SH-SY5Y (cell line): ENCODE measurements around the gene TXNRD1.

ENCODE experiments used
- GATA2 ChIP-seq: IDR thresholded peaks from 2 replicates; pipeline ENCODE4 v1.6.1; 2011; ENCODE audit warnings: mild to moderate bottlenecking, low read depth, low read length
- GATA3 ChIP-seq: IDR thresholded peaks from 2 replicates; pipeline ENCODE4 v1.6.1; 2011; ENCODE audit warnings: low read depth, mild to moderate bottlenecking, low read length, moderate library complexity

Gene TXNRD1

DNA sequence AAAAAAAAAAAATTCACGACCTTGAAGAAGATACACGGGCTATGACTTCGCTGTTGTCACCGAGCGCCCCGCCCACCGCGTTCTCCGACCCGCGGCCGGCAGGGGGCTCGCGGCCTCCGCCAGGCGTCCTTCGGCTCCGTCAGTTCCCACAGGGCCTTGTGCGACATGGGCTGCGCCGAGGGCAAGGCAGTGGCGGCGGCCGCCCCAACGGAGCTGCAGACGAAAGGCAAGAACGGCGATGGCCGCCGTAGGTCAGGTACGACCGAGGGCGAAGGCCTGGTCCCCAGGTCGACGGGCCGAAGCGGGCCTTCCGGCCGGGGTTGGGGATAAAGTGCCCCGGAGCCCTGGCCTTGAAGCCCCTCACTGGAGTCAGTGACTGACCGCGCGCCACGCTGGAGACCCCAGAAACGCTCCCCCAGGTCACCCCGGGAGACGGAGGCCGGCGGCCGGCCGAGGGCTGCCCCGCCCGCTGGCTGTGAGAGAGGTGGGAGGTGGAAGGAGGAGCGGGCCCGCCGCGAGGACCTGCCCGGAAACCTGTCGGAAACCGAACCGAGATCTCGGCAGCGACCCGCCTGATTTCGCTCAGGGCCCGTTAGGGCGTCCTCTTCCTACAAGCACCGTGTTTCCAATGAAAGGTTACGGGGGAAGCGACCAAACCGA, at the start of gene TXNRD1:
TXNRD1 (plus strand) TSS at position 142 of the 660 bp plus-strand sequence; CDS start at position 166, 24 bp downstream.
- TF ChIP-seq GATA3 (no peak), GATA2 (no peak)

DNA sequence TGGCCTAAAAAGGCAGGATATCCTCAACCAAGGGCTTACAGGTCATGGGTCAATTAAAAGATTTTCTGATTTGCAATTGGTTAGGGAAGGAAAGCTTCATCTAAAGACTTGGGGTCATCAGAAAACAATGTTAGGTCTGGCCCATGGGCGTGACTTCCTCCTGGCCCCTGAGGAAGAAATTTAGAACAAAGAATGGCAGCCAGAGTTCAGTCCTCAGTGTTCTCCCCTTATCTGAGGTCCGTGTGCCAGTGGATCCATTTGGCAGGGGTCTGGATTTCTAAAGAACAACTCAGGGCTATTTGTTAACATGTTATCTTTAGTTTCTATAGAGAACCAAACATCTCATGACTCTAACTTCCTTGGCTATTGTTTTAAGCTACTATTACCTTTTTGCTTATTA, 49.8 kb upstream of the TXNRD1 start:
- TF ChIP-seq GATA2 (no peak), GATA3 (no peak)

DNA sequence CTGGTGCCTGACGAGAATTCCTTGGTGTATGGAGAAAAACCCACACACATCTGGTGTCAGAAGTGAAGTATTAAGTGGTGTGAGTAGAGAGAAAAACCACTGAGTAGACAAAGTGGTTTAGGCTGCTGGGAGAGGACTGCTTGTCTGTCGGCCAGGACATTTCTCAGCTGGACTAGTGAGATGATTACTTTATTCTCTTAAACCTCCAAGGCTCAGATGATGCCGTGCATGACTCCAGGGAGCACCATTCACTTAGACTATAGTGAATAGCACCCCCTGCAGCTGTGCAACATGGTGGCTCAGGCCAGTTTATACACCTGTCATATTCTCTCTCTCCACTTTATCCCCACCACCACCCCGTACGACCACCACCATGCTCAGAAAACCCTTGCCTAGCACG, 49.1 kb upstream of the TXNRD1 start:
- TF ChIP-seq GATA3 (no peak), GATA2 (no peak)

DNA sequence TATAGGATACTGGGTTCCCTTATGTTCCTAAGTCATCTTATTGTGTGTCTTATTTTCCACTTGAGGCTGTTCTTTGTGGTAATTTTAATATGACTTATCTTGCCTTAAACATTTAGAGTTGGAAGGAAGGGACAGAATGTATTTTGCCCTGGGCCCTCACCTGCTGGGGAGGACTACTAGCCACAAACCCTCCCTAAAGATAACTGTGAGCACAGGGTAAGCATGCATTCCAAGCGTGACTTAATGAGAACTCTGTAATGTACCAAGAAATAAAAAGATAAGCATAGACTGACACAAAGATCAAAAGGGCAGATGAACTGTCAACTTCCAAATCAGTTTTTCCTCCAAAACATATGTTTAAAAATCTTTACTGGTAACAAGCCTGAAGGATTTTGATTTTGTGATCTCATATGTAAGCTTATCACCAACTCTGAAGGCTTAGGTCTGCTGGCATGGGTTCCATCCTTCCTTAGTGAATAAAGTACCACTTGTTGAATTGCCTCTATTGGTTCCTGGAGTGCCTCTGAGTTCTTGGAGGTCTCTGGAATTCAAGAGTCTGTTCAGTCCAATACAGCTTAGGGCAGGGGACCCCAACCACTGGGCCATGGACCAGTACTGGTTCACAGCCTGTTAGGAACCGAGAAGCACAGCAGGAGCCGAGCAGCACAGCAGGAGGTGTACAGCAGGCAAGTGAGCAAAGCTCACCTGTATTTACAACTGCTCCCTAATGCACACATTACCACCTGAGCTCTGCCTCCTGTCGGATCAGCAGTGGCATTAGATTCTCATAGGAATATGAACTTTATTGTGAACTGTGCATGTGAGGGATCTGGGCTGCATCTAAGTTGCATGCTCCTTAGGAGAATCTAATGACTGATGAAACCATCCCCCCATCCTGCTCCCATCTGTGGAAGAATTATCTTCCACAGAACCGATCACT, 47.8 kb upstream of the TXNRD1 start:
- TF ChIP-seq GATA2 (no peak), GATA3 (no peak)

DNA sequence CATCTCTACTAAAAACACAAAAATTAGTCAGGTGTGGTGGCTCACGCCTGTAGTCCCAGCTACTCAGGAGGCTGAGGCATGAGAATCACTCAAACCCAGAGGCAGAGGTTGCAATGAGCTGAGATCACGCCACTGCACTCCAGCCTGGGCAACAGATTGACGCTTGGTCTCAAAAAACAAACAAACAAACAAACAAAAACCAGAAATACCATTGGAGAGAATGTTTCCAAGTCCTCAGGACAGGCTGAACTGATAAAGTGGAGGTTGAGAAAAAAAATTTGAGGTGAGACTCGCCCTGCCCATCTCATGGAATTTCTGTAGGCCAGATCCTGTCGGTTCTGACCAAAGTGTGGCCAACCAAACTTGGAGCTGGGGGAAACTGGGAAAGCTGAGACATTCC, 47.0 kb upstream of the TXNRD1 start:
- TF ChIP-seq GATA3 (no peak), GATA2 (no peak)

DNA sequence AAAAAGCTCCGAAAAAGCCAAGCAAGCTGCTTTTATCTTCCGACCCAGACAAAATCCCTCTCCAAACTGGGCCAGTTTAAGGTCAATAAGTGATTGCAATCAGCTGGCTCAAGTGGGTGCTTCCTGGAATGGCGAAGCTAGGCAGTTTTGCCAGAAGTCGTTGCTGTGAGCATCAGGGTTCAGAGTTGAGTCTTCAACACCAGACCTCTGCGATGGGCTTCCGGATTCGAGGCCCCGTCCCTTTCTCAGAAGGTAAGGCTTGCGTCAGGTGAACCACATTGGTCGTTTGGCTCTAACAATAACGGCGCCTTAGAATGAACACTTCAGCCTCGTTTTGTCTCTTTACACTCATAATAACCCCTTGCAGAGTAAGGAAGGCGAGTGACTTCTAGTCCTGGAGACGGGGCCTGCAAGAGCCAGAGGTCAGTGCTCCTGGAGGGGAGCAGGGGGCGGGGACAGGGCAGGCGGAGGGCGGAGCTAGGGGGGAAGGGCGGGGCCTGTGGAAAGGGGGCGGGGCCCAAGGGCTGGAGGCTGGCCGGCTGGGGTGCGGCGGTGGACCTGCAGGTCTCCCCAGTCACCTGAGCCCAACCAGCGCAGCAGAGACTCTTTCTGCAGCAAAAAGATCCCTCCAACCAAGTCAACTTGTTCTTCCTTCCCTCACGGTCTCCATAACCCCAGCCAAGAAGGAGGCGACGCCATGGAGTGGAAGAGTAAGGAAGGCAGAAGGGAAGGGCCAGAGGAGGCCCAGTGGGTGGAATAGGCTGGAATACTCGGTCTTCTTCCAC, 43.6 kb upstream of the TXNRD1 start:
- TF ChIP-seq GATA2 (no peak), GATA3 (no peak)

DNA sequence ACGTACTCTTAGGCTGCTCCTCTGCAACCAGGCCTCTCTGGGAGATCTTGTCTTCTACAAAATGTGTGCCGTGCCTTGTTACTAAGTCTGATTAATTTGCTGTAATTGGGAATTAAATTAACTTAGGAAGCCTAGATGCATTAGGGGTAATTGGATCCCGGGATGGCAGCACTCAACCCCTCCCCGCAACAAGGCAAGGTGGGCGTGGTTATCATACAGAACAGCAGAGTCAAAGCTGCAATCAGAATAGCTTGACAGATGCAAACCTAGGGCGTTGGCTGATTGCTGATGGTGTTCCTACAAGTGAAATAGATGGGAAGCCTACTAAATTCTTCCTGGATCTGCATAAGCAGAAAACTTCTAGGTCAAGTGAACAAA, 43.0 kb upstream of the TXNRD1 start:
- TF ChIP-seq GATA2 = no peak

DNA sequence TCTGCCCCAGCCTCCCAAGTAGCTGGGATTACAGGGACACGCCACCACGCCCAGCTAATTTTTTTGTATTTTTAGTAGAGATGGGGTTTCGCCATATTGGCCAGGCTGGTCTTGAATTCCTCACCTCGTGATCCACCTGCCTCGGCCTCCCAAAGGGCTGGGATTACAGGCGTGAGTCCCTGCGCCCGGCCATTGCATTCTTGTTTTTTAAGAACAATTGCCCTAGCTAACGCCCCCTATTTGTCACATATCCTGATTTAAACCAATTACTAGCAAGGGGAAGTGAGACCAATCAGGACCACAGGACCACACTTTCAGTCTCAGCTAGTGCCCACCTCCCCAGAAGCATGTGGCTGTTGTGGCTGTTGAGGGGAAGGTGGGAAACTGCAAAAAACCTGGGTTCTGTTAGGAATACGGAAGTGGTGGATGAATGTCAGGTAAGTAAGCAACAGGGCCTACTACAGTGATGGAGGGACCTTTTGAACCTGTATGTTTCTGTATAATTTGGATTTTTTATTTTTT, 39.8 kb upstream of the TXNRD1 start:
- TF ChIP-seq GATA2 (no peak), GATA3 (no peak)

DNA sequence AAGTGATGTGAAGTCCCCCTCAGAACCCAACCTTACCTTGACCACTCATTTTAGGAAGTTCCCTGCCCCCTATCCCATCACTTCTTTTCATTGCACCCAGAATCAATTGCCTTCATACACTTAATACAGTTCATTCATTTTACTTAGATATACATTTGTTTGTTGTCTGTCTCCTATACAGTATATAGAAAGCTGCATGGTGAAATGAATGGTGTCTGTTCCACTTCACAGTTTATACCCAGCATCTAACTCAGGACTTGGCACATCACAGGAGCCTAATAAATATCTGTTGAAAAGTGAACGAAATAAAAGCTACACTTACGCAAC, 38.3 kb upstream of the TXNRD1 start:
- TF ChIP-seq GATA2 = no peak
- no peak for TF ChIP-seq GATA3

DNA sequence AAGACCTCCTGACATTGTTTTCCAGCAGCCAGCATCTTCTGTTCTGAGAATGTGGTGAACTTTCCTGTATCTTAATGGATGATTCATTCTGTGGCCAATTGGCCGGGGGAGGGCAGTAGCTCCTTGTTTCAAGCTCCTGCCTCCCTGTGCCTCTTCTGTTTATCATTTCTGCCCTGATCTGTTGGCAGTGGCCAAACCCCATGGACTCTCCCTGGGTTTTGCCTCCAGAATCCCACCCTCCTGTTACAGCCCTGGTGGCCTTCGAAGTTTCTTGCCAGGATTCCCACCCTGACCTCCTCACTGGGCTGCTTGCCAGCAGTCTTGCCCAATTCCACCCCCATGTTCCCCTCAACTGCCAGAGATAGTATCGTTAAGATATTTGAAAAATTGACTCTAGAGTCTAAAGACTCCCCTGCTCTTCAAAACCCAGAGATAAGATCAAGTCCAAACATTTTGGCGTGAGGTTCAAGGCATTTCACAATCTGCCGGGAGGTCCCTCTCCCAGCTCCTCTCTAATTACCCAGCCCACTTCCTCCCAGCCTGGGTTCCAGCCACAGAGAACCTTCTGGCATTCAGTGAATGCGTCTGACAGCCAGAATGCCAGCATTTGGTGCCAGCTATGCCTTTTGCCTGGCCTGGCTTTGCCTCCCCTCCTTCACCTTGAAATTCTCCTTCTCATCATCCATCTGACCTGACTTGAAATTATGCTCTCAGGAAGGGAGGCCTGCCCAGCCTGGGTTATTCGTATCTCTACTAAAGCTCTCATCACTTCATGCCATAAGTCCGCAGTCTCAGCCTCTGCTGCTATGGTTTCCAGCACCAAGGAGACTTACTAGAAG, 37.7 kb upstream of the TXNRD1 start:
- TF ChIP-seq GATA3 = no peak
- no peak for TF ChIP-seq GATA2

DNA sequence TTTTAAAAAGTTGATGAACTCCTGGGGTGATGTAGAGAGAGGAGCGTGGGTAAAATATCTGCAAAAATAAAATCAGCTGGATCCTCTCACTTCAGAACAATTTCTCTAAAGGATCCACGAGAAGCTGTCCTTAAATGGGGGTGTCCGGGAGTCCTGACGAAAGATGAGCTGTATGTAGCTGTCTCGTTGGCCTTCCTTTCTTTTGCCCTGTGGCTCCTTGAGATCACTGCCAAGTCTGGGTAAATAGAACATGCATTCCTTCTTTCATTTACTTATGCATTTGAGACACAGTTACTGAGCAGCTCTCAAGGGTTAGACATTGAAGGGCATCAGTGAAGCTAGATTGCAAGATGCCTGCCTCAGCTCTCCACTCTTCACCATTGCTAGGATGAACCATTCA, 35.2 kb upstream of the TXNRD1 start:
- TF ChIP-seq GATA2 = no peak
- TF ChIP-seq GATA3 = no peak

DNA sequence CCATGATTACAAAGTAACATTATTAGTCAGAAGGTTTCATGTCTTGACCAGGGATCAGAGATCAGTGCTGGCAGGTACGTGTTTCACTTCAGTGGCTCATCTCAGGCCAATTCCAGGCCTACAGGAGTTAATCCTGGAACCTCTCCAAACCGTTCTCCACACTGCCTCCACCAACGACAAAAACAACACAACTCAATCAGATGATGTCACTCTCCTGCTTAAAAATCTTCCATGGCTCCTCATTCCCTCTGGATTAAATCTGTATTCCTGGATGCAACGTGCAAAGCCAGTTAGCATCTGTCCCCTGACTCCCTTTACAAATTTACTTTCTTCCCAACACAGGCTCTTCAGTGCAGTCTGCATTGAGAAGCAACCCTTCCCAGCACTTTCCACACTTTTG, 34.3 kb upstream of the TXNRD1 start:
- TF ChIP-seq GATA3 (no peak), GATA2 (no peak)

DNA sequence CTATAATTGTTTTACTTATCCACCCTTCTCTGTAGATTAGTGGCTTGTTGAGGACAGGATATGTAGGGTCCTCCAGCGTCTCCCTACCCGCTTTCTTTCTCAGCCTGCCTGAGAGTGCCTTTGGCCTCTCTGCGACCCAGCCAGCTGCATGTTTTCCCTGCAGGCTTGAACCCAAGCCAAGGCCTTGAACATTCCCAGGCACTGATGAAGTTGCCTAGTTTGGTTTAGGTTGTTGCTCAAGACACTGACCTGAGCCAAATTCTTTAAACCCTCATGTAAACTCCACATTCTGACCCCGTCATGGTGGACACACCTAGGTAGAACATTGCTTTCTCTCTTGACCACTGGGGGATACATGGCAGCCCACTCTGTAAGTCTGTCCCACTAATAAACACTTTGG, 33.4 kb upstream of the TXNRD1 start:
- TF ChIP-seq GATA2 (no peak), GATA3 (no peak)

DNA sequence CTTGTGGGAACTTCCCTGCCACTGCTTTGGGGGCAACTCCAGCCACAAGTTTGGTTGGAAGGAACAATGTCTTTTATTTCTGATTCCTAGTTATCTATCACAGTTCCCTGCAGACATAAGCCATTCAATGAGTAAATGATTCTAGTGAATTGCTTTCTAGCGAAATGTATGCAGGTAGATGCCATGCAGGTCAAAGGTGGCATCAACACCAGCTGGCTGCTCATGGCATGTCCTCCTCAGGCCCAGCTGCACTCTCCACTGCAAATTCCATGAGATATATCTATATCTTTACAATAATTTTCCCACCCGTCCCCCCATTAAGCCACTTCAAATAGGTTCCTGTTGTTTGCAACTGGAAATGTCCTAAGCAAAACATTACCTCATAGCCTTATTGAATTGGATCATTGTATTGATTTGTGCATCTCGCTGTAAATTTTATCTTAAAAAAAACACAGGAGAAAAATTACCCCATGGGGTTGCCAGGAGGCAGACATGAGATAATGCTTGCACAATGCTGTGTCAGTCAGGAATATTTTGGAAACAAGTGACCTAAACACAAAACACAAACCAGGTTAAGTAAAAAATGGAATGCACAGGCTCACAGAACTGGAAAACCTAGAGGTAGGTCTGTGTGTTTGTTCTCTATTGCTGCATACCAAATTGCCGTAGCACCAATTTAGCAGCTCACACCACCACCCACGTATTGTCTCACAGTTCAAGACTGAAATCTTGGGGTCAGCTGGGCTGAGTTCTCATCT, 32.8 kb upstream of the TXNRD1 start:
- TF ChIP-seq GATA3 (no peak), GATA2 (no peak)

DNA sequence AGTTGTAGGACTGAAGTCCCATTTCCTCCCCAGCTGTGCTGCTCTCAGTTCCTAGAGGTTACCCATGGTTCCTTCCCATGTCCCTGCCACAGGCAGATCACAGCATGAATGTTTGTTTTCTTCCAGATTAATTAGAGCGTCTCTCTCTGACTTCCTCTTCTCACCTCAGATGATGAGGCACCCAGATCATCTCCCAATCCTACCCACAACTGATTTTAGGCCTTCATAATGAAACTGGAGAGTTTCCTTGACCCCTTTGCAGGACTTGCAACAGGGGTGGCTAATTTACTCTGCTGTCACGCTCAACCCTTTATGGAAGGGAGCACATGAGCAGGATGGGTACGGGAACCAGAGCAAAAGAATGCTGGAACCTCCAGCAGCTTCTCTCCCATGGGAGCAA, 32.1 kb upstream of the TXNRD1 start:
- no peak for TF ChIP-seq GATA2
- no peak for TF ChIP-seq GATA3
